GM12801 (cell line): ENCODE results near the gene TRIM28.

Experiments
- CTCF ChIP-seq: IDR thresholded peaks from one replicate; pipeline ENCODE4 v1.5.1; 2011; ENCODE audit warnings: control low read depth; ENCODE audit not compliant: insufficient read length; ENCODE audit errors: extremely low read depth

The TRIM28 gene

GRCh38 chr19:58543826-58544590 lies at the start of gene TRIM28:
TSS of gene TRIM28 (plus strand) at chr19:58544064. CDS start at chr19:58544758, 694 bp downstream.
- no peak for TF ChIP-seq CTCF

GRCh38 chr19:58497634-58498170 lies 46.2 kb upstream of the TRIM28 start:
- TF ChIP-seq CTCF = no peak

- TF ChIP-seq CTCF = no peak
Observed at GRCh38 chr19:58498316-58499020, 45.4 kb upstream of the TRIM28 start.

GRCh38 chr19:58499021-58499927 lies 44.6 kb upstream of the TRIM28 start:
- no peak for TF ChIP-seq CTCF

GRCh38 chr19:58500242-58500641 lies 43.6 kb upstream of the TRIM28 start:
- no peak for TF ChIP-seq CTCF

GRCh38 chr19:58509731-58510083 lies 34.2 kb upstream of the TRIM28 start:
- TF ChIP-seq CTCF = no peak
